Metanephros (tissue), 2 donors: ENCODE results near the gene MAN2A2. TPM values are rescaled to one million over a fixed set of nuclear protein-coding genes. Genes with fewer than 3 reads are reported as not detected.

Experiments
- small RNA-seq: library from RNA; depleted of rRNA; stranded (forward); fragments of <200 nt; gene quantifications from one replicate; pipeline ENCODE3, GENCODE V24; 2014; ENCODE audit warnings: low replicate concordance
- total RNA-seq: library from RNA; depleted of rRNA; stranded (reverse); fragments of >200 nt; gene quantifications from one replicate; pipeline ENCODE4 v1.2.3, GENCODE V29; 2014

MAN2A2 gene
- 45.9 TPM for total RNA-seq

GRCh38 chr15:90902840-90903732 is at the start of gene MAN2A2:
TSS of gene MAN2A2 (plus strand) at chr15:90903302. CDS start at chr15:90904208, 906 bp downstream.

GRCh38 chr15:90868261-90868689 is 34.8 kb upstream of the MAN2A2 start, which contains the start of gene FURIN:
TSS of gene FURIN (plus strand) at chr15:90868588. CDS start at chr15:90875741, 7,153 bp downstream.

GRCh38 chr15:90883976-90884718 is 19.0 kb upstream of the MAN2A2 start, which contains the start of gene FES:
TSS of gene FES (plus strand) at chr15:90884504. CDS start at chr15:90885046, 542 bp downstream.

GRCh38 chr15:90931828-90932659 is 28.9 kb downstream of the MAN2A2 start, which contains the start of gene HDDC3:
TSS of gene HDDC3 (minus strand) at chr15:90932549. CDS start at chr15:90932540, 9 bp downstream.

GRCh38 chr15:90934949-90935751 is 32.0 kb downstream of the MAN2A2 start, which contains the start of gene UNC45A:
TSS of gene UNC45A (plus strand) at chr15:90935285. CDS start at chr15:90935325, 40 bp downstream.

GRCh38 chr15:90954712-90955623 is 51.9 kb downstream of the MAN2A2 start, which contains the start of gene RCCD1:
TSS of gene RCCD1 (plus strand) at chr15:90954884. CDS start at chr15:90956735, 1,851 bp downstream.

Small RNA genes lying within 50 kb of the gene (small RNA-seq; reads per million reads assigned to genes)
- gene RN7SL363P = not detected

Other genes with a start within 250 kb of the MAN2A2 start
- 6.5 TPM for gene BLM, start 186.0 kb upstream of the MAN2A2 start, total RNA-seq
- 54.8 TPM for gene FURIN, start 34.7 kb upstream of the MAN2A2 start, total RNA-seq
- 52.4 TPM for gene FES, start 18.8 kb upstream of the MAN2A2 start, total RNA-seq
- gene HDDC3, start 29.2 kb downstream of the MAN2A2 start, total RNA-seq = 11.5 TPM
- 79.9 TPM for gene UNC45A, start 32.0 kb downstream of the MAN2A2 start, total RNA-seq
- gene RCCD1, start 51.6 kb downstream of the MAN2A2 start, total RNA-seq = 11.0 TPM
- 63.2 TPM for gene PRC1, start 91.2 kb downstream of the MAN2A2 start, total RNA-seq
- gene VPS33B, start 119.3 kb downstream of the MAN2A2 start, total RNA-seq = 5.5 TPM
- 2.1 TPM for gene SV2B, start 197.0 kb downstream of the MAN2A2 start, total RNA-seq